IMR-90 (cell line): ENCODE data around the gene SNX21.

Experiments used
- BHLHE40 ChIP-seq: fragments of 150-350 bp; IDR thresholded peaks from 2 replicates; pipeline ENCODE4 v1.6.1; 2016; ENCODE audit warnings: mild to moderate bottlenecking, low read depth, low read length
- MAFK ChIP-seq: IDR thresholded peaks from 2 replicates; pipeline ENCODE4 v1.6.1; 2012; ENCODE audit warnings: low read depth, low read length, improper control_type of control experiment
- POLR2A ChIP-seq: IDR thresholded peaks from 2 replicates; pipeline ENCODE4 v1.6.1; 2012; ENCODE audit warnings: mild to moderate bottlenecking, low read depth, low read length
- TF ChIP-seq, protein P1 (sequence below): conservative IDR thresholded peaks from 2 replicates; pipeline ENCODE4 v1.5.1; 2012; ENCODE audit warnings: mild to moderate bottlenecking, low read depth, low read length, improper control_type of control experiment

DNA sequence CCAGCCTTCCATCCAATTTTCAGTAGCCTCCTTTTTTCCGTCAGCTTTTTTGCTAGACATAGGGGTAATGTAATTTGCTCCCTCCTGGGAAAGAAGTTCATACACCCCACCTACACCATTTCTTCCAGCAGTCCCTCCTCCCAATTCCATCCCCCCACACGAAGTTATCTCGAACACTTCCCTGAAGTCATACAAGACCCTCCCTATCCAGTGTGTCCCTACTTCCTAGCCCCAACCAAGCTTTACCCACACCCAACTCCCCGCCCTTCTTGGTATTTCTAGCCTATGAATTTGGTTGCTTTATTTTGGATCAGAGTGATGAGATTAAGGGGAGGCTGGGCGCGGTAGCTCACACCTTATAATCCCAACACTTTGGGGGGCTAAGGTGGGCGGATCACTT lies 20.1 kb upstream of the SNX21 start:
- TF ChIP-seq MAFK (no peak), POLR2A (no peak), BHLHE40 (no peak)
- TF ChIP-seq, protein P1, sequence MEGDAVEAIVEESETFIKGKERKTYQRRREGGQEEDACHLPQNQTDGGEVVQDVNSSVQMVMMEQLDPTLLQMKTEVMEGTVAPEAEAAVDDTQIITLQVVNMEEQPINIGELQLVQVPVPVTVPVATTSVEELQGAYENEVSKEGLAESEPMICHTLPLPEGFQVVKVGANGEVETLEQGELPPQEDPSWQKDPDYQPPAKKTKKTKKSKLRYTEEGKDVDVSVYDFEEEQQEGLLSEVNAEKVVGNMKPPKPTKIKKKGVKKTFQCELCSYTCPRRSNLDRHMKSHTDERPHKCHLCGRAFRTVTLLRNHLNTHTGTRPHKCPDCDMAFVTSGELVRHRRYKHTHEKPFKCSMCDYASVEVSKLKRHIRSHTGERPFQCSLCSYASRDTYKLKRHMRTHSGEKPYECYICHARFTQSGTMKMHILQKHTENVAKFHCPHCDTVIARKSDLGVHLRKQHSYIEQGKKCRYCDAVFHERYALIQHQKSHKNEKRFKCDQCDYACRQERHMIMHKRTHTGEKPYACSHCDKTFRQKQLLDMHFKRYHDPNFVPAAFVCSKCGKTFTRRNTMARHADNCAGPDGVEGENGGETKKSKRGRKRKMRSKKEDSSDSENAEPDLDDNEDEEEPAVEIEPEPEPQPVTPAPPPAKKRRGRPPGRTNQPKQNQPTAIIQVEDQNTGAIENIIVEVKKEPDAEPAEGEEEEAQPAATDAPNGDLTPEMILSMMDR = no peak
